Peyer's patch (tissue), 4 donors: ENCODE results near the gene CARD14. TPM values are rescaled to one million over a fixed set of nuclear protein-coding genes. Genes with fewer than 3 reads are reported as not detected.

Experiments
- DNase-seq, 3 donors: peaks; one replicate each; pipeline ENCODE4 v3.0.0-alpha.2; 2017 to 2019
- H3K27ac ChIP-seq, 4 donors: fragments of 200-600 bp; sonication (generic); one replicate each; pipeline ENCODE4 v1.5.1; 2016 to 2019
- H3K27me3 ChIP-seq, 2 donors: fragments of 200-600 bp; sonication (generic); one replicate each; pipeline ENCODE4 v1.5.1; 2019
- H3K36me3 ChIP-seq, 3 donors: fragments of 200-600 bp; sonication (generic); one replicate each; pipeline ENCODE4 v1.5.1; 2016 to 2019
- H3K4me1 ChIP-seq, 4 donors: fragments of 200-600 bp; sonication (generic); one replicate each; pipeline ENCODE4 v1.5.1; 2016 to 2019
- H3K4me3 ChIP-seq, 4 donors: fragments of 200-600 bp; sonication (generic); 1 replicate in 3 of 4; 2 replicates in 1 of 4; pipeline ENCODE4 v1.5.1; 2016 to 2019; ENCODE audit warnings: mild to moderate bottlenecking in 1 of 4
- H3K9me3 ChIP-seq, 4 donors: fragments of 200-600 bp; sonication (generic); one replicate each; pipeline ENCODE4 v1.5.1; 2016 to 2019; ENCODE audit warnings: mild to moderate bottlenecking in 1 of 4
- POLR2A ChIP-seq, 2 donors: fragments of 450-650 bp; IDR thresholded peaks; one replicate each; pipeline ENCODE4 v1.5.1; 2017; ENCODE audit warnings: antibody characterized with exemption in 2 of 2, mild to moderate bottlenecking in 2 of 2, moderate library complexity in 2 of 2
- total RNA-seq, 4 donors: library from RNA; depleted of rRNA; stranded (reverse); fragments of >200 nt; gene quantifications; one replicate each; pipeline ENCODE4 v1.1.0, GENCODE V29; 2016
- TF ChIP-seq, protein P1 (sequence below), 6 experiments: fragments of 450-650 bp in 4 of 6; fragments of 200-600 bp in 2 of 6; sonication (generic) in 1 of 6; IDR thresholded peaks; one replicate each; pipeline ENCODE4 v1.5.1; 2017 to 2019; ENCODE audit warnings: antibody characterized with exemption in 6 of 6, mild to moderate bottlenecking in 3 of 6, moderate library complexity in 1 of 6

The CARD14 gene
- total RNA-seq, 4 donors from 2014 or later, result 0.94 to 5.4 (median 2.6) TPM

GRCh38 chr17:80244871-80245509, 75.2 kb downstream of the CARD14 start:
- H3K36me3 ChIP-seq, result peaks cover 0 to 44% (median 0%) of the 10 kb centered on the region in 3 donors
- TF ChIP-seq POLR2A (IDR thresholded peaks at IDR 0.05), result no peak
- TF ChIP-seq, protein P1, sequence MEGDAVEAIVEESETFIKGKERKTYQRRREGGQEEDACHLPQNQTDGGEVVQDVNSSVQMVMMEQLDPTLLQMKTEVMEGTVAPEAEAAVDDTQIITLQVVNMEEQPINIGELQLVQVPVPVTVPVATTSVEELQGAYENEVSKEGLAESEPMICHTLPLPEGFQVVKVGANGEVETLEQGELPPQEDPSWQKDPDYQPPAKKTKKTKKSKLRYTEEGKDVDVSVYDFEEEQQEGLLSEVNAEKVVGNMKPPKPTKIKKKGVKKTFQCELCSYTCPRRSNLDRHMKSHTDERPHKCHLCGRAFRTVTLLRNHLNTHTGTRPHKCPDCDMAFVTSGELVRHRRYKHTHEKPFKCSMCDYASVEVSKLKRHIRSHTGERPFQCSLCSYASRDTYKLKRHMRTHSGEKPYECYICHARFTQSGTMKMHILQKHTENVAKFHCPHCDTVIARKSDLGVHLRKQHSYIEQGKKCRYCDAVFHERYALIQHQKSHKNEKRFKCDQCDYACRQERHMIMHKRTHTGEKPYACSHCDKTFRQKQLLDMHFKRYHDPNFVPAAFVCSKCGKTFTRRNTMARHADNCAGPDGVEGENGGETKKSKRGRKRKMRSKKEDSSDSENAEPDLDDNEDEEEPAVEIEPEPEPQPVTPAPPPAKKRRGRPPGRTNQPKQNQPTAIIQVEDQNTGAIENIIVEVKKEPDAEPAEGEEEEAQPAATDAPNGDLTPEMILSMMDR (IDR thresholded peaks at IDR 0.05), result no peak

GRCh38 chr17:80245566-80246265, 75.9 kb downstream of the CARD14 start:
- Histone ChIP-seq H3K4me3 (no peak overlapping the region), H3K36me3 (peaks cover 0 to 44% (median 0%) of the 10 kb centered on the region in 3 donors), H3K4me1 (no peaks in the 10 kb centered on the region), H3K27ac (no peak overlapping the region), H3K27me3 (no peaks in the 10 kb centered on the region), H3K9me3 (no peaks in the 10 kb centered on the region)
- DNase-seq, result peak in 1 of 3 donors; percentile 18
- no peak for TF ChIP-seq POLR2A (IDR thresholded peaks at IDR 0.05)
- TF ChIP-seq, protein P1 (IDR thresholded peaks at IDR 0.05), result no peak

More at GRCh38 chr17:80244871-80245509, 75.2 kb downstream of the CARD14 start:
- H3K27ac ChIP-seq, result no peak overlapping the region
- no peaks in the 10 kb centered on the region for H3K4me1 ChIP-seq
- no peaks in the 10 kb centered on the region for H3K27me3 ChIP-seq
- DNase-seq, result peak in 1 of 3 donors; percentile 38
- no peak overlapping the region for H3K4me3 ChIP-seq
- no peaks in the 10 kb centered on the region for H3K9me3 ChIP-seq

DNA sequence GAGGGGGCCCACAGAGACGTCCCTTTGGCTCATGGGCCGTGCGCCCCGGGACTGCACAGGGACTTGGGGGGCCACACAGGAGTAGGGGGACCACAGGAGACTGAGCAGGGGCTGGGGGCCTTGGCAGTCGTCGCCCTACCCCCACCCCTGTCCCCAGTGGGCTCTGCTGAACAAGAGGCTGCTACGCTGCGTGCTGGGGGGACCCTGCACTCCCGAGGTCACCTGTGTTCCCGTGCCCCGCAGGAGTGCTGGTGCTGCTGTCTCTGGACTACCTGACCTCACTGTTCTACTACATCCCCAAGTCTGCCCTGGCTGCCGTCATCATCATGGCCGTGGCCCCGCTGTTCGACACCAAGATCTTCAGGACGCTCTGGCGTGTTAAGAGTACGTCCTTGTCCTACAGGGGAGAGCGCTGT, 76.4 kb downstream of the CARD14 start:
- peaks cover 0 to 39% (median 0%) of the 10 kb centered on the region in 3 donors for H3K36me3 ChIP-seq

GRCh38 chr17:80246726-80247125, 76.9 kb downstream of the CARD14 start:
- Histone ChIP-seq H3K4me3 (no peak overlapping the region), H3K27me3 (no peaks in the 10 kb centered on the region), H3K27ac (no peak overlapping the region), H3K36me3 (peaks cover 0 to 35% (median 0%) of the 10 kb centered on the region in 3 donors), H3K9me3 (no peaks in the 10 kb centered on the region), H3K4me1 (no peaks in the 10 kb centered on the region)
- no peak for DNase-seq
- TF ChIP-seq POLR2A (IDR thresholded peaks at IDR 0.05), result no peak
- TF ChIP-seq, protein P1 (IDR thresholded peaks at IDR 0.05), result no peak

More for the DNA sequence above, 76.4 kb downstream of the CARD14 start:
- no peaks in the 10 kb centered on the region for H3K4me1 ChIP-seq
- no peaks in the 10 kb centered on the region for H3K9me3 ChIP-seq
- H3K27ac ChIP-seq, result no peak overlapping the region
- TF ChIP-seq POLR2A (IDR thresholded peaks at IDR 0.05), result no peak
- TF ChIP-seq, protein P1 (IDR thresholded peaks at IDR 0.05), result no peak
- peak in 1 of 3 donors; percentile 43 for DNase-seq
- H3K4me3 ChIP-seq, result no peak overlapping the region
- H3K27me3 ChIP-seq, result no peaks in the 10 kb centered on the region

- Histone ChIP-seq H3K4me1 (no peaks in the 10 kb centered on the region), H3K27me3 (no peaks in the 10 kb centered on the region), H3K4me3 (no peak overlapping the region), H3K9me3 (no peaks in the 10 kb centered on the region), H3K27ac (no peak overlapping the region), H3K36me3 (peaks cover 0 to 30% (median 0%) of the 10 kb centered on the region in 3 donors)
- peak in 1 of 3 donors; percentile 44 for DNase-seq
- no peak for TF ChIP-seq POLR2A (IDR thresholded peaks at IDR 0.05)
- TF ChIP-seq, protein P1 (IDR thresholded peaks at IDR 0.05), result no peak
These were observed 77.7 kb downstream of the CARD14 start for GRCh38 chr17:80247561-80247960.
